ENCODE results near the gene EME2.

Gene EME2

DNA sequence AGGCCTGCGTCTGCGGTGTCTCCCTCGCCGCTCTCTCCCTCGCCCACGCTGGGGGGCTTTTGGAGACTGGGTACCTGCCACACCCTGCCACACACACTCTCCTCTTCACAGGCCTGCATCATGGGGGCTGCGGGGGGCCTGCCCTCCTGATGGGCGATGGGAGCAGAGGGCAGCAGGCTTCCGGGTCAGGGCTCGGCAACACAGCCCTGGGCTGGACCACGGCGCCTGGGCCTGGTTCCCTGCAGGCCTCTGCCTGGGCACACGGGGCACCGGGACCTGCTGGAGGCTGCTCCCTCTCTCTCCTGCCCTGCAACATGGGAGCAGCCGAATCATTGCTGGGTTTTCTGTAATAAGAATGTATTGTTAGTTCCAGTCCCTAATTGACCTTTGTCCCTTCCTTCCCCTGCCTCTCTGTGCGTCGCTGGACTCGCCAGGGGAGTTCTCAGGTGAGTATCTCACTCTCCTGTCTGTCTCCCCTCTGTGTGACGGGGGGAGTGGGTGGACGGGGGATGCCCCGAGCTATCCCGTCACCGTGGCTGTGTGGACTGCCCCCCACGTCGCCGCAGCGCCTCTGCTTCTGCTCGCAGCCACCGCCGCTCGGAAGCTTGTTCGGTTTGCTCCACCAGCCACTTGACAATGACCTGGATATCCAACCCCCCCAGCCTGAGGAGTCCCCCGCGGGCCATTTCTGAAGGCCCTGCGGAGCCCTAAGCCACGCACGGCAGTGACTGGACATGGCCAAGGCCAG, 14.7 kb upstream of the EME2 start:
- TF ChIP-seq, protein P1, sequence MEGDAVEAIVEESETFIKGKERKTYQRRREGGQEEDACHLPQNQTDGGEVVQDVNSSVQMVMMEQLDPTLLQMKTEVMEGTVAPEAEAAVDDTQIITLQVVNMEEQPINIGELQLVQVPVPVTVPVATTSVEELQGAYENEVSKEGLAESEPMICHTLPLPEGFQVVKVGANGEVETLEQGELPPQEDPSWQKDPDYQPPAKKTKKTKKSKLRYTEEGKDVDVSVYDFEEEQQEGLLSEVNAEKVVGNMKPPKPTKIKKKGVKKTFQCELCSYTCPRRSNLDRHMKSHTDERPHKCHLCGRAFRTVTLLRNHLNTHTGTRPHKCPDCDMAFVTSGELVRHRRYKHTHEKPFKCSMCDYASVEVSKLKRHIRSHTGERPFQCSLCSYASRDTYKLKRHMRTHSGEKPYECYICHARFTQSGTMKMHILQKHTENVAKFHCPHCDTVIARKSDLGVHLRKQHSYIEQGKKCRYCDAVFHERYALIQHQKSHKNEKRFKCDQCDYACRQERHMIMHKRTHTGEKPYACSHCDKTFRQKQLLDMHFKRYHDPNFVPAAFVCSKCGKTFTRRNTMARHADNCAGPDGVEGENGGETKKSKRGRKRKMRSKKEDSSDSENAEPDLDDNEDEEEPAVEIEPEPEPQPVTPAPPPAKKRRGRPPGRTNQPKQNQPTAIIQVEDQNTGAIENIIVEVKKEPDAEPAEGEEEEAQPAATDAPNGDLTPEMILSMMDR (conservative IDR thresholded peaks at IDR 0.05; ENCODE audit: low read length) = no peak
- H3K4me3 ChIP-seq (ENCODE audit: low read length) = no peak overlapping the region
- DNase-seq (ENCODE audit: low read depth) = no peak

DNA sequence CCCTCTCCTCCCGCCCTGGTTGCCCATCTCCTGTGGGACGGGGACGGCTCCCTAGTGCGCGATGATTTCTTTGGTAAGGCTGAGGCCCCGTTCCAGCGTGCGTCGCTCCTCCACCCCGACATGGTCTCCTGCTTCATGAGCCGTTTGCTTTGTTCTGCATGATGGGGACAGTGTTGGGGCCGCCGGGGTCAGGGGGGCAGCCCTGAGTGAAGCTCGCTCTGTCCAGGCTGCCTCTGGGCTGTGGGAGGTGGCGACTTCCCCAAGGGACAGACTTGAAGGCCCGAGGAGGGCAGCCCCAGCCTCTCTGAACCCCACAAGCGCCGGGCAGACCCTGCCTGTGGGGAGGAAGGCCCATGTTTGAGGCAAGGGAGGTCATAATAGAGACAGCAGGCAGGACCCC, 13.7 kb upstream of the EME2 start:
- TF ChIP-seq, protein P1 (conservative IDR thresholded peaks at IDR 0.05; ENCODE audit: low read length) = no peak
- DNase-seq (ENCODE audit: low read depth) = no peak
- H3K4me3 ChIP-seq (ENCODE audit: low read length) = no peak overlapping the region

DNA sequence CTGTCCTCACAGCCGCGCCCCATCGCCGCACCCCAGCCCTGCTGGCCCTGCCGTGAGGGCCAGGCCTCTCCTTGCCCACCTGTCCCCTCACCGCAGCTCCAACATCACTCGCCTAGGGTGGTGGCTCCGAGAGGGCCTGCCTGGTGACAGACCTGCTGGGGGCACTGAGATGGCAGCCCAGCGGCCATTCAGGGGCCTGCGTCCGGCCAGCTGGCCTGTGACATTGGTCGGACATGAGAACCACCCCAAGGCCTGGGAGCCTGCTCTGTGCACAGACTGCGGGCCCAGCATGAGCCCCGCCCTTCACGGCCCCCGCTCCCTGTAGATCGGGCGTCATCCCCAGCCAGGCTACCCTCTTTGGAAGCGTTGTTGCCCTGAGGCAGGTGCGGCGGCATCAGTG, 13.1 kb upstream of the EME2 start:
- no peak for DNase-seq (ENCODE audit: low read depth)
- TF ChIP-seq, protein P1 (conservative IDR thresholded peaks at IDR 0.05; ENCODE audit: low read length) = no peak
- no peak overlapping the region for H3K4me3 ChIP-seq (ENCODE audit: low read length)

DNA sequence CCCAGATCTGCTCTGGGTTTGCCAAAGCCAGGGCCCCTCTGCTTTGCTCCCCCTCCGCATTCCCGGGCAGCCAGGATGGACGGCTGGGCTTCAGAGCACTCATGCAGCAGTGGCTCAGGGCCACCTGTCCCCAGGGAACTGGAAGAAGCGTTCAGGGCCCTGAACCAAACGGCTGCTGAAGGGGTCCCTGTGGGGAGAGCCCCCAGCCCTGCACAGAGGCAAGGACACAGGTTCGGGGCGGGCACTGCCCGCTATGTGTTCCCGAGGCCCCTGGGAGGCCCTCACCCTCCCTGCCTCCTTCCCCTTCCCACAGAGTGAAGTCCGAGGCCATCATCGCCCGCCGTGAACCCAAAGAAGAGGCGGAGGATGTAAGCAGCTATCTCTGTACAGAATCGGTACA, 11.7 kb upstream of the EME2 start:
- H3K4me3 ChIP-seq (ENCODE audit: low read length) = no peak overlapping the region
- DNase-seq (ENCODE audit: low read depth) = no peak
- TF ChIP-seq, protein P1 (conservative IDR thresholded peaks at IDR 0.05; ENCODE audit: low read length) = no peak

DNA sequence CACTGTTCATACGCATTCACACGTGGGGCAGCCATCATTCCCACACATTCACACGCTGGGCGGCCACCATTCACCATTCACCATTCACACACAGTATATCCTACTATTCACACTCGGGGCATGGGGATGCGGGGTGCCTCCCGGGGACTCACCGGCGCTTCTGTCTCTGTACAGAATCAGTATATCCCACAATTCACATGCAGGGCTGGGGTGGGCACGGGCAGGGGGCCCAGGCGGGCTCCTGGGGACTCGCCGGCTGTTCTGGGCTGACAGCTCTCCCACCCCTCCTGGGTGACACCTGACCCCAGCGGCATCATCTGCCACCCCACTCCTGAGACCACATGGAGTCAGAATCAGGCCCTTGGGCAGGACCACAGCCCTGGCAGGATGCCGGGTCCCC, 10.9 kb upstream of the EME2 start:
- no peak overlapping the region for H3K4me3 ChIP-seq (ENCODE audit: low read length)
- TF ChIP-seq, protein P1 (conservative IDR thresholded peaks at IDR 0.05; ENCODE audit: low read length) = no peak
- DNase-seq (ENCODE audit: low read depth) = no peak

DNA sequence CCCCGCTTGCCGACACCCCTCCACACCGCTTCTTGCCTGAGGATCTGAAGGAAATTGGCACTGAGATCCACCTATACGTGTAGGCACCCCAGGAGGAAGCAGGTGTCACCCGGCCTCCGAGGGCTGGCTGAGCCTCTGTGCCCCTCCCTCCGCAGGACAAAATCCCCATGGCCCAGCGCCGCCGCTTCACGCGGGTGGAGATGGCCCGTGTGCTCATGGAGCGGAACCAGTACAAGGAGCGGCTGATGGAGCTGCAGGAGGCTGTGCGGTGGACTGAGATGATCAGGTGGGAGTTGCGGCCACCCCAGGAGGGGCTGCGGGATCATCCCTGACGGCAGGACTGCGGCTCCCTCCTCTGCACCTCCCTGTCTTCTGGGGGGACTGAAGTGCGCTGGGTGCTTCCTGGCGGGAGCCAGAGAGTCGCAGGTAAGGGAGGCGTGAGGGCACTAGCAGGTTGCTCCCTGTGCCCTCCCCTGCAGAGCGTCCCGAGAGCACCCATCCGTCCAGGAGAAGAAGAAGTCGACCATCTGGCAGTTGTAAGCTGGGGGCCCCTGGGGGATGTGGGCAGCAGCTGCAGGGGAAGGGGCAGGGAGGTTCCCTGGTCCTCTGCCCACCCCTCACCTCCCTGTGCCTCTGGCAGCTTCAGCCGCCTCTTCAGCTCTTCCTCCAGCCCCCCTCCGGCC, 10.3 kb upstream of the EME2 start:
- TF ChIP-seq, protein P1 (conservative IDR thresholded peaks at IDR 0.05; ENCODE audit: low read length) = no peak
- DNase-seq (ENCODE audit: low read depth) = no peak
- H3K4me3 ChIP-seq (ENCODE audit: low read length) = no peak overlapping the region
